ENCODE results near the gene MTHFD2. TPM values are rescaled to one million over a fixed set of nuclear protein-coding genes. Genes with fewer than 3 reads are reported as not detected.

Gene MTHFD2
- polyA plus RNA-seq, 1 of the 3 experiments (the other 2 are of a cell fraction) = 68.6 TPM

DNA sequence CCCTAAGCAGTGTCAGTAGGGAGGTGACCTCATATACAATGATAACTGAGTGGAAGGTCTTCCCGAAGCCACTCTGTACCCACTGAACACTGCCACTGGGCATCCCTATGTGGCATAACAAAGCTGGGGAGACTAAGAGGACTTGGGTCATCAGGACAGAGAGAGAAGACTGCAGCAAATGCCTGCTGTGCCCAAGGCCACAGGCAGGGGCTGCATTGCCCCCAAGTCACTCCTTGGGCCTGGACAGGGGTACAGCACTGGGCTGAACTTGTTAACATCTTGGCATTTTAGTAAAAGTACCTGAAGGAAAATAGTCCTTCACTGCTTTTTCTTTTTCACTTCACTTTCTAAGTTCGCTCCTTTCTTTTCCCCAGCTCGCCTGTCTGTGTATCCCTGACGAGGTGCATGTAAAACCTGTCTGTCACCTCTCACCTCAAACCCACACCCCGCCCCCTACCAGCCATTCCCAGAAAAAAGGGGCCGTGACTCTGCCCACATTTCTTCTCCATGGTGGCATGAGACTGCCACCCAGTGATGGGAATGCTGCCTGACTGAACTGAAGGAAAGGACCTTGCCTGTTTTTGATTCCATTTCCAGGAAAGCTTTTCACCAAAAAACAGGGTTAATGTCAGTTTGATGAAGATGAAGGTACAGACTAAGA is 62.9 kb downstream of the MTHFD2 start:
- Histone ChIP-seq H2AFZ (ENCODE audit: low read depth) (no peak overlapping the region), H3K9me2 (no peaks in the 10 kb centered on the region), H3K9me3 (no peaks in the 10 kb centered on the region), H3K27me3 (ENCODE audit: insufficient read depth) (no peaks in the 10 kb centered on the region), H3K4me2 (no peak overlapping the region), H3K79me2 (ENCODE audit: insufficient read depth) (no peaks in the 10 kb centered on the region), H3K36me3 (replicated peaks in 1 of 2; ENCODE audit: control insufficient read depth in 1 of 2, insufficient read depth in 2 of 2, low read length in 1 of 2) (no peaks in the 10 kb centered on the region), H3K9ac (no peak overlapping the region), H3K4me3 (ENCODE audit: low read depth in 2 of 2, low read length in 1 of 2) (no peak overlapping the region; a peak in 1 of 4 replicates), H3K4me1 (ENCODE audit: control insufficient read depth in 1 of 2, insufficient read depth in 2 of 2, low read depth in 1 of 2, low read length in 1 of 2) (no peaks in the 10 kb centered on the region), H4K20me1 (ENCODE audit: insufficient read depth) (no peaks in the 10 kb centered on the region), H3K27ac (ENCODE audit: low read depth in 2 of 2, low read length in 1 of 2) (no peak overlapping the region), H3F3A (replicated peaks; ENCODE audit: insufficient read depth) (no peaks in the 10 kb centered on the region)
- TF ChIP-seq, protein P1, sequence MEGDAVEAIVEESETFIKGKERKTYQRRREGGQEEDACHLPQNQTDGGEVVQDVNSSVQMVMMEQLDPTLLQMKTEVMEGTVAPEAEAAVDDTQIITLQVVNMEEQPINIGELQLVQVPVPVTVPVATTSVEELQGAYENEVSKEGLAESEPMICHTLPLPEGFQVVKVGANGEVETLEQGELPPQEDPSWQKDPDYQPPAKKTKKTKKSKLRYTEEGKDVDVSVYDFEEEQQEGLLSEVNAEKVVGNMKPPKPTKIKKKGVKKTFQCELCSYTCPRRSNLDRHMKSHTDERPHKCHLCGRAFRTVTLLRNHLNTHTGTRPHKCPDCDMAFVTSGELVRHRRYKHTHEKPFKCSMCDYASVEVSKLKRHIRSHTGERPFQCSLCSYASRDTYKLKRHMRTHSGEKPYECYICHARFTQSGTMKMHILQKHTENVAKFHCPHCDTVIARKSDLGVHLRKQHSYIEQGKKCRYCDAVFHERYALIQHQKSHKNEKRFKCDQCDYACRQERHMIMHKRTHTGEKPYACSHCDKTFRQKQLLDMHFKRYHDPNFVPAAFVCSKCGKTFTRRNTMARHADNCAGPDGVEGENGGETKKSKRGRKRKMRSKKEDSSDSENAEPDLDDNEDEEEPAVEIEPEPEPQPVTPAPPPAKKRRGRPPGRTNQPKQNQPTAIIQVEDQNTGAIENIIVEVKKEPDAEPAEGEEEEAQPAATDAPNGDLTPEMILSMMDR (IDR thresholded peaks at IDR 0.05) = peak; percentile 61
- TF ChIP-seq SMC3 (IDR thresholded peaks at IDR 0.05; ENCODE audit: low read depth, low read length) (peak; percentile 43), POLR2AphosphoS5 (IDR thresholded peaks at IDR 0.05; ENCODE audit: low read depth, low read length) (no peak), RAD21 (IDR thresholded peaks at IDR 0.05; ENCODE audit: low read length) (peak; percentile 70)
- CTCF ChIA-PET = interaction anchor here (0.7 to 4.7 kb wide), 9 partner anchors 10 to 437 kb away, joined by 3 to 35 read pairs (median 4); partner anchors contain the start of gene MTHFD2
- 53% methylated on average over 6 of the region's 6 CpGs for WGBS (ENCODE audit: low lambda C conversion rate)
- DNase-seq = peak; percentile 61
- POLR2A ChIA-PET = no interaction called here

DNA sequence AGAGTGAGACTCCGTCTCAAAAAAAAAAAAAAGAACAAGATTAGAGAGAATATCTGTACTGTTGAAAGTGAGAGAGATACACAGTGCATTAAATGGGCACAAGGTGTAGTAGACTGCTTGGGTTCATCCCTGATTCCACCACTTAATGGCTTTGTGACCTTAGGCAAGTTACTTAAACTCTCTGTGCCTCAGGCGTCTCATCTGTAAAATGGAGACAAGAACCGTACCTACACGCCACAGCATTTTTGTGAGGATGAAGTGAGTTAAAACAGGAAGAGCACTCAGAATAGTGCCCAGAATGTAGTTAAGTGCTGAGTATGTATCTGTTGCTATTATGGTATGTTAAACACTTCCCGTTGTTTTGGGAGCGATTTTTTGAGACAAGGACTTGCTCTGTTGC is 64.3 kb downstream of the MTHFD2 start:
- no peaks in the 10 kb centered on the region for H3K27me3 ChIP-seq (ENCODE audit: insufficient read depth)

DNA sequence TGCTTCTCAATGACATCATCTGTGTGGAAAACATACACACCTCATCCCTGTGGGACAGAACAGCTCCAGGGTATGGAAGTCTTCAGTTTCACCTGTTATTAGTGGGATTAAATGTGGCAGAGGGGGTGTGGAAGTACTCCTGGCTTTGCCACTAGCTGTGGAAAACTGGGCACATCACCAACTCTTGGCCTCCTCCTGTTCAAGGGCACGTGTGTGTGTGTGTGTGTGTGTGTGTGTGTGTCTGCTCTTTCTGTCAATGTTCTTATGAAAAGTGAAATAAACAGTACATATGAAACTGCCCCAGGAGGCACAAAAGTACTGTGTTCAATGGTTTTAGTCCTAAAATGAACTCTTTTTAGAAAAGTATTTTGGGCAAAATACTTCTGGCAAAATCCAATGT is 65.9 kb downstream of the MTHFD2 start:
- CTCF ChIA-PET = interaction anchor here (1.3 to 2.5 kb wide), 3 partner anchors 14 to 113 kb away, joined by 3 to 14 read pairs (median 13); no protein-coding TSS in a partner anchor
- H2AFZ ChIP-seq (ENCODE audit: low read depth) = no peak overlapping the region
- H3K9ac ChIP-seq = no peak overlapping the region
- POLR2A ChIA-PET = no interaction called here
- no peaks in the 10 kb centered on the region for H3K9me2 ChIP-seq
- H3K4me3 ChIP-seq (ENCODE audit: low read depth in 2 of 2, low read length in 1 of 2) = no peak overlapping the region
- H3K79me2 ChIP-seq (ENCODE audit: insufficient read depth) = no peaks in the 10 kb centered on the region
- H3F3A ChIP-seq (replicated peaks; ENCODE audit: insufficient read depth) = no peaks in the 10 kb centered on the region
- H3K36me3 ChIP-seq (replicated peaks in 1 of 2; ENCODE audit: control insufficient read depth in 1 of 2, insufficient read depth in 2 of 2, low read length in 1 of 2) = no peaks in the 10 kb centered on the region
- no peaks in the 10 kb centered on the region for H4K20me1 ChIP-seq (ENCODE audit: insufficient read depth)
- no peaks in the 10 kb centered on the region for H3K27me3 ChIP-seq (ENCODE audit: insufficient read depth)
- no peak overlapping the region for H3K27ac ChIP-seq (ENCODE audit: low read depth in 2 of 2, low read length in 1 of 2)
- no peaks in the 10 kb centered on the region for H3K9me3 ChIP-seq
- no peak overlapping the region for H3K4me2 ChIP-seq
- H3K4me1 ChIP-seq (ENCODE audit: control insufficient read depth in 1 of 2, insufficient read depth in 2 of 2, low read depth in 1 of 2, low read length in 1 of 2) = no peaks in the 10 kb centered on the region
- DNase-seq = no peak
- 33% methylated on average over 1 of the region's 1 CpG for WGBS (ENCODE audit: low lambda C conversion rate)
- TF ChIP-seq, protein P2, sequence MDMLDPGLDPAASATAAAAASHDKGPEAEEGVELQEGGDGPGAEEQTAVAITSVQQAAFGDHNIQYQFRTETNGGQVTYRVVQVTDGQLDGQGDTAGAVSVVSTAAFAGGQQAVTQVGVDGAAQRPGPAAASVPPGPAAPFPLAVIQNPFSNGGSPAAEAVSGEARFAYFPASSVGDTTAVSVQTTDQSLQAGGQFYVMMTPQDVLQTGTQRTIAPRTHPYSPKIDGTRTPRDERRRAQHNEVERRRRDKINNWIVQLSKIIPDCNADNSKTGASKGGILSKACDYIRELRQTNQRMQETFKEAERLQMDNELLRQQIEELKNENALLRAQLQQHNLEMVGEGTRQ (IDR thresholded peaks at IDR 0.05; ENCODE audit: borderline replicate concordance, low read depth, low read length) = no peak
- TF ChIP-seq CHD2 (IDR thresholded peaks at IDR 0.05; ENCODE audit: low read length, partially characterized antibody) = no peak
- TF ChIP-seq, protein P3, sequence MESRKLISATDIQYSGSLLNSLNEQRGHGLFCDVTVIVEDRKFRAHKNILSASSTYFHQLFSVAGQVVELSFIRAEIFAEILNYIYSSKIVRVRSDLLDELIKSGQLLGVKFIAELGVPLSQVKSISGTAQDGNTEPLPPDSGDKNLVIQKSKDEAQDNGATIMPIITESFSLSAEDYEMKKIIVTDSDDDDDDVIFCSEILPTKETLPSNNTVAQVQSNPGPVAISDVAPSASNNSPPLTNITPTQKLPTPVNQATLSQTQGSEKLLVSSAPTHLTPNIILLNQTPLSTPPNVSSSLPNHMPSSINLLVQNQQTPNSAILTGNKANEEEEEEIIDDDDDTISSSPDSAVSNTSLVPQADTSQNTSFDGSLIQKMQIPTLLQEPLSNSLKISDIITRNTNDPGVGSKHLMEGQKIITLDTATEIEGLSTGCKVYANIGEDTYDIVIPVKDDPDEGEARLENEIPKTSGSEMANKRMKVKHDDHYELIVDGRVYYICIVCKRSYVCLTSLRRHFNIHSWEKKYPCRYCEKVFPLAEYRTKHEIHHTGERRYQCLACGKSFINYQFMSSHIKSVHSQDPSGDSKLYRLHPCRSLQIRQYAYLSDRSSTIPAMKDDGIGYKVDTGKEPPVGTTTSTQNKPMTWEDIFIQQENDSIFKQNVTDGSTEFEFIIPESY (IDR thresholded peaks at IDR 0.05; ENCODE audit: borderline replicate concordance, low read depth) = no peak
- TF ChIP-seq, protein P4, sequence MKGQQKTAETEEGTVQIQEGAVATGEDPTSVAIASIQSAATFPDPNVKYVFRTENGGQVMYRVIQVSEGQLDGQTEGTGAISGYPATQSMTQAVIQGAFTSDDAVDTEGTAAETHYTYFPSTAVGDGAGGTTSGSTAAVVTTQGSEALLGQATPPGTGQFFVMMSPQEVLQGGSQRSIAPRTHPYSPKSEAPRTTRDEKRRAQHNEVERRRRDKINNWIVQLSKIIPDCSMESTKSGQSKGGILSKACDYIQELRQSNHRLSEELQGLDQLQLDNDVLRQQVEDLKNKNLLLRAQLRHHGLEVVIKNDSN (IDR thresholded peaks at IDR 0.05; ENCODE audit: borderline replicate concordance, low read depth) = no peak
- no peak for TF ChIP-seq RFX5 (IDR thresholded peaks at IDR 0.05; ENCODE audit: low read length)
- no peak for TF ChIP-seq SMC3 (IDR thresholded peaks at IDR 0.05; ENCODE audit: low read depth, low read length)
- no peak for TF ChIP-seq TAF1 (IDR thresholded peaks at IDR 0.05; ENCODE audit: borderline replicate concordance, low read depth, low read length)

More for the DNA sequence above, 64.3 kb downstream of the MTHFD2 start:
- no peaks in the 10 kb centered on the region for H3K4me1 ChIP-seq (ENCODE audit: control insufficient read depth in 1 of 2, insufficient read depth in 2 of 2, low read depth in 1 of 2, low read length in 1 of 2)
- no peaks in the 10 kb centered on the region for H3F3A ChIP-seq (replicated peaks; ENCODE audit: insufficient read depth)
- DNase-seq = no peak
- H3K27ac ChIP-seq (ENCODE audit: low read depth in 2 of 2, low read length in 1 of 2) = no peak overlapping the region
- H3K4me2 ChIP-seq = no peak overlapping the region
- no peaks in the 10 kb centered on the region for H4K20me1 ChIP-seq (ENCODE audit: insufficient read depth)
- WGBS (ENCODE audit: low lambda C conversion rate) = 100% methylated on average over 6 of the region's 6 CpGs
- H3K9me2 ChIP-seq = no peaks in the 10 kb centered on the region
- no peaks in the 10 kb centered on the region for H3K79me2 ChIP-seq (ENCODE audit: insufficient read depth)
- ChIA-PET POLR2A (no interaction called here), CTCF (interaction anchor here (2.0 kb wide), 1 partner anchor 9 kb away, joined by 6 read pairs; no protein-coding TSS in a partner anchor)
- TF ChIP-seq EZH2phosphoT487 (IDR thresholded peaks at IDR 0.05; ENCODE audit: borderline replicate concordance, low read depth) (no peak), TAF1 (IDR thresholded peaks at IDR 0.05; ENCODE audit: borderline replicate concordance, low read depth, low read length) (no peak), RAD21 (IDR thresholded peaks at IDR 0.05; ENCODE audit: low read length) (no peak), MEF2A (IDR thresholded peaks at IDR 0.05; ENCODE audit: borderline replicate concordance, low read depth) (no peak)
- TF ChIP-seq, protein P2 (IDR thresholded peaks at IDR 0.05; ENCODE audit: borderline replicate concordance, low read depth, low read length) = no peak
- H3K9me3 ChIP-seq = no peaks in the 10 kb centered on the region
- no peaks in the 10 kb centered on the region for H3K36me3 ChIP-seq (replicated peaks in 1 of 2; ENCODE audit: control insufficient read depth in 1 of 2, insufficient read depth in 2 of 2, low read length in 1 of 2)
- no peak overlapping the region for H3K9ac ChIP-seq
- no peak overlapping the region for H2AFZ ChIP-seq (ENCODE audit: low read depth)
- H3K4me3 ChIP-seq (ENCODE audit: low read depth in 2 of 2, low read length in 1 of 2) = no peak overlapping the region
